ENCODE measurements around the gene PRKCA.
"Not testable (repeated sequence)": the region's sequence is repeated elsewhere in the genome, so short reads cannot be mapped to it uniquely, and the experiment has no call there.

PRKCA gene

GRCh38 chr17:66480802-66481201 lies 178.4 kb downstream of the PRKCA start:
- no peak overlapping the region for H3K27ac Mint-ChIP-seq
- ATAC-seq (no peak), DNase-seq (ENCODE audit: low spot score in 2 of 2) (no peak)
- H3K4me3 Mint-ChIP-seq: no peak overlapping the region
- no peaks in the 10 kb centered on the region for H3K4me1 Mint-ChIP-seq
- H3K9me3 Mint-ChIP-seq: peaks cover 4% of the 10 kb centered on the region
- H3K36me3 Mint-ChIP-seq: no peaks in the 10 kb centered on the region

GRCh38 chr17:66481271-66481670 lies 178.9 kb downstream of the PRKCA start:
- Mint-ChIP-seq H3K4me3 (no peak overlapping the region), H3K4me1 (no peaks in the 10 kb centered on the region), H3K36me3 (no peaks in the 10 kb centered on the region), H3K9me3 (peaks cover 4% of the 10 kb centered on the region), H3K27ac (no peak overlapping the region)
- no peak for ATAC-seq
- DNase-seq (ENCODE audit: low spot score in 2 of 2): no peak

- Mint-ChIP-seq H3K4me3 (no peak overlapping the region), H3K4me1 (peaks cover 8% of the 10 kb centered on the region), H3K9me3 (peaks cover 4% of the 10 kb centered on the region), H3K36me3 (no peaks in the 10 kb centered on the region), H3K27ac (no peak overlapping the region)
- DNase-seq (ENCODE audit: low spot score in 2 of 2) (no peak), ATAC-seq (no peak)
Measured at GRCh38 chr17:66483906-66484305, 181.5 kb downstream of the PRKCA start.

- Mint-ChIP-seq H3K27ac (peak overlapping the region; percentile 15), H3K9me3 (no peaks in the 10 kb centered on the region), H3K4me1 (peaks cover 8% of the 10 kb centered on the region), H3K4me3 (no peak overlapping the region), H3K36me3 (no peaks in the 10 kb centered on the region)
- no peak for DNase-seq (ENCODE audit: low spot score in 2 of 2)
- ATAC-seq: no peak
Measured at GRCh38 chr17:66485309-66485947, 183.0 kb downstream of the PRKCA start.

GRCh38 chr17:66487121-66487520 lies 184.7 kb downstream of the PRKCA start:
- Mint-ChIP-seq H3K36me3 (no peaks in the 10 kb centered on the region), H3K27ac (no peak overlapping the region), H3K4me3 (no peak overlapping the region), H3K4me1 (peaks cover 20% of the 10 kb centered on the region), H3K9me3 (no peaks in the 10 kb centered on the region)
- DNase-seq (ENCODE audit: low spot score in 2 of 2) (no peak), ATAC-seq (no peak)

GRCh38 chr17:66487981-66488468 lies 185.6 kb downstream of the PRKCA start:
- H3K9me3 Mint-ChIP-seq: no peaks in the 10 kb centered on the region
- no peak overlapping the region for H3K27ac Mint-ChIP-seq
- no peaks in the 10 kb centered on the region for H3K36me3 Mint-ChIP-seq
- H3K4me3 Mint-ChIP-seq: no peak overlapping the region
- DNase-seq (ENCODE audit: low spot score in 2 of 2) (no peak), ATAC-seq (no peak)
- H3K4me1 Mint-ChIP-seq: peaks cover 21% of the 10 kb centered on the region

GRCh38 chr17:66488864-66489263 lies 186.5 kb downstream of the PRKCA start:
- H3K36me3 Mint-ChIP-seq: no peaks in the 10 kb centered on the region
- H3K9me3 Mint-ChIP-seq: no peaks in the 10 kb centered on the region
- H3K4me1 Mint-ChIP-seq: peaks cover 29% of the 10 kb centered on the region

GRCh38 chr17:66489576-66489975 lies 187.2 kb downstream of the PRKCA start:
- not testable (repeated sequence) for H3K36me3 Mint-ChIP-seq; H3K4me3 Mint-ChIP-seq; DNase-seq (ENCODE audit: low spot score in 2 of 2); ATAC-seq; H3K27ac Mint-ChIP-seq; H3K9me3 Mint-ChIP-seq
- H3K4me1 Mint-ChIP-seq: peaks cover 36% of the 10 kb centered on the region

More at GRCh38 chr17:66488864-66489263, 186.5 kb downstream of the PRKCA start:
- ATAC-seq: no peak
- DNase-seq (ENCODE audit: low spot score in 2 of 2): no peak
- Mint-ChIP-seq H3K4me3 (no peak overlapping the region), H3K27ac (no peak overlapping the region)

- H3K4me3 Mint-ChIP-seq: no peak overlapping the region
- H3K27ac Mint-ChIP-seq: peak overlapping the region; percentile 50
- no peaks in the 10 kb centered on the region for H3K36me3 Mint-ChIP-seq
- peaks cover 37% of the 10 kb centered on the region for H3K4me1 Mint-ChIP-seq
- DNase-seq (ENCODE audit: low spot score in 2 of 2): no peak
- H3K9me3 Mint-ChIP-seq: no peaks in the 10 kb centered on the region
- ATAC-seq: no peak
Measured at GRCh38 chr17:66491213-66491612, 188.8 kb downstream of the PRKCA start.

GRCh38 chr17:66491665-66492064 lies 189.3 kb downstream of the PRKCA start:
- Mint-ChIP-seq H3K27ac (peak overlapping the region; percentile 50), H3K9me3 (no peaks in the 10 kb centered on the region), H3K4me3 (no peak overlapping the region), H3K4me1 (peaks cover 37% of the 10 kb centered on the region), H3K36me3 (peaks cover 2% of the 10 kb centered on the region)
- DNase-seq (ENCODE audit: low spot score in 2 of 2): no peak
- no peak for ATAC-seq

- H3K4me3 Mint-ChIP-seq: no peak overlapping the region
- peaks cover 36% of the 10 kb centered on the region for H3K4me1 Mint-ChIP-seq
- no peak overlapping the region for H3K27ac Mint-ChIP-seq
- H3K9me3 Mint-ChIP-seq: no peaks in the 10 kb centered on the region
- no peak for ATAC-seq
- DNase-seq (ENCODE audit: low spot score in 2 of 2): no peak
- peaks cover 6% of the 10 kb centered on the region for H3K36me3 Mint-ChIP-seq
Measured at GRCh38 chr17:66492080-66492479, 189.7 kb downstream of the PRKCA start.

GRCh38 chr17:66492561-66493005 lies 190.2 kb downstream of the PRKCA start:
- no peak overlapping the region for H3K27ac Mint-ChIP-seq
- H3K4me3 Mint-ChIP-seq: no peak overlapping the region
- H3K4me1 Mint-ChIP-seq: peaks cover 31% of the 10 kb centered on the region
- DNase-seq (ENCODE audit: low spot score in 2 of 2): no peak
- ATAC-seq: no peak
- H3K36me3 Mint-ChIP-seq: peaks cover 11% of the 10 kb centered on the region
- no peaks in the 10 kb centered on the region for H3K9me3 Mint-ChIP-seq

GRCh38 chr17:66493283-66494019 lies 191.0 kb downstream of the PRKCA start:
- H3K9me3 Mint-ChIP-seq: no peaks in the 10 kb centered on the region
- peaks cover 19% of the 10 kb centered on the region for H3K36me3 Mint-ChIP-seq
- peaks cover 28% of the 10 kb centered on the region for H3K4me1 Mint-ChIP-seq
- DNase-seq (ENCODE audit: low spot score in 2 of 2): no peak
- peak; percentile 36 for ATAC-seq
- H3K27ac Mint-ChIP-seq: peak overlapping the region; percentile 11
- no peak overlapping the region for H3K4me3 Mint-ChIP-seq

GRCh38 chr17:66494023-66494803 lies 191.8 kb downstream of the PRKCA start:
- H3K4me1 Mint-ChIP-seq: peaks cover 28% of the 10 kb centered on the region
- H3K36me3 Mint-ChIP-seq: peaks cover 27% of the 10 kb centered on the region
- peak overlapping the region; percentile 11 for H3K27ac Mint-ChIP-seq
- ATAC-seq (peak; percentile 95), DNase-seq (ENCODE audit: low spot score in 2 of 2) (no peak)
- H3K4me3 Mint-ChIP-seq: no peak overlapping the region
- H3K9me3 Mint-ChIP-seq: no peaks in the 10 kb centered on the region

- ATAC-seq (no peak), DNase-seq (ENCODE audit: low spot score in 2 of 2) (no peak)
- Mint-ChIP-seq H3K4me1 (peaks cover 28% of the 10 kb centered on the region), H3K4me3 (no peak overlapping the region), H3K36me3 (peaks cover 28% of the 10 kb centered on the region), H3K27ac (no peak overlapping the region), H3K9me3 (no peaks in the 10 kb centered on the region)
Measured at GRCh38 chr17:66495035-66495434, 192.6 kb downstream of the PRKCA start.

Data from stimulated activated effector memory CD8-positive, alpha-beta T cell treated with anti-CD3 and anti-CD28 coated beads, Interleukin-12 subunit alpha, Interleukin-12 subunit beta, amount 100 ng/mL, for 72 hours (primary cell).